GM23338 (cell line): ENCODE data around the gene VOPP1. TPM values are rescaled to one million over a fixed set of nuclear protein-coding genes. Genes with fewer than 3 reads are reported as not detected.
A peak's percentile ranks its signal among the peaks of the same experiment; 100 is the strongest.

Source experiments
- ATAC-seq: fragments of 200-7000 bp; cut with Tn5 transposase; 3 replicates; pipeline ENCODE4 v1.9.1; 2020
- DNase-seq: peaks from one replicate; pipeline ENCODE4 v3.0.0-alpha.2; 2015; ENCODE audit warnings: low spot score
- H2AFZ ChIP-seq: fragments of 200-600 bp; sonication (generic); 2 replicates; pipeline ENCODE4 v1.8.0; 2016; ENCODE audit warnings: antibody characterized with exemption, mild to moderate bottlenecking, moderate library complexity
- H3F3A ChIP-seq: fragments of 200-600 bp; sonication (generic); replicated peaks from 2 replicates; pipeline ENCODE4 v1.8.0; 2017; ENCODE audit warnings: antibody characterized with exemption, mixed run types, low read depth
- H3K27ac ChIP-seq: fragments of 200-600 bp; sonication (generic); 2 replicates; pipeline ENCODE4 v1.6.1; 2016; ENCODE audit warnings: low read depth
- H3K27me3 ChIP-seq: fragments of 200-600 bp; sonication (generic); 2 replicates; pipeline ENCODE4 v1.8.0; 2016; ENCODE audit warnings: mild to moderate bottlenecking, mixed run types, moderate library complexity; ENCODE audit not compliant: insufficient read depth
- H3K36me3 ChIP-seq: fragments of 200-600 bp; sonication (generic); 2 replicates; pipeline ENCODE4 v1.8.0; 2016; ENCODE audit warnings: mild to moderate bottlenecking; ENCODE audit not compliant: insufficient read depth
- H3K4me1 ChIP-seq: fragments of 200-600 bp; sonication (generic); 2 replicates; pipeline ENCODE4 v1.8.0; 2016; ENCODE audit warnings: mild to moderate bottlenecking, moderate library complexity; ENCODE audit not compliant: insufficient read depth
- H3K4me2 ChIP-seq: fragments of 200-600 bp; sonication (generic); 2 replicates; pipeline ENCODE4 v1.7.1; 2017; ENCODE audit warnings: mixed run types
- H3K4me3 ChIP-seq: fragments of 200-600 bp; sonication (generic); 2 replicates; pipeline ENCODE4 v1.6.1; 2016; ENCODE audit warnings: mixed run types
- H3K79me2 ChIP-seq: fragments of 200-600 bp; sonication (generic); replicated peaks from 2 replicates; pipeline ENCODE4 v1.8.0; 2017; ENCODE audit warnings: mild to moderate bottlenecking; ENCODE audit not compliant: insufficient read depth
- H3K9me2 ChIP-seq: fragments of 200-600 bp; sonication (generic); 2 replicates; pipeline ENCODE4 v1.8.0; 2017; ENCODE audit not compliant: insufficient read depth
- H4K20me1 ChIP-seq: fragments of 200-600 bp; sonication (generic); replicated peaks from 2 replicates; pipeline ENCODE4 v1.8.0; 2017; ENCODE audit warnings: mild to moderate bottlenecking; ENCODE audit not compliant: insufficient read depth
- H3K27ac Mint-ChIP-seq: 2 replicates; pipeline ENCODE4 v1.8.0; 2020; ENCODE audit warnings: inconsistent platforms, mild to moderate bottlenecking, moderate library complexity, mixed read lengths
- H3K27me3 Mint-ChIP-seq: 3 replicates; pipeline ENCODE4 v1.8.0; 2022; ENCODE audit warnings: low read depth, mild to moderate bottlenecking, moderate library complexity, mixed read lengths, inconsistent platforms; ENCODE audit not compliant: insufficient read depth, poor library complexity
- H3K36me3 Mint-ChIP-seq: 3 replicates; pipeline ENCODE4 v1.8.0; 2021; ENCODE audit warnings: low read depth, mild to moderate bottlenecking, inconsistent platforms, moderate library complexity, mixed read lengths
- H3K4me1 Mint-ChIP-seq: 3 replicates; pipeline ENCODE4 v1.8.0; 2020; ENCODE audit warnings: mild to moderate bottlenecking, inconsistent platforms, mixed read lengths
- H3K4me3 Mint-ChIP-seq: 3 replicates; pipeline ENCODE4 v1.8.0; 2021; ENCODE audit warnings: moderate library complexity, mild to moderate bottlenecking, inconsistent platforms, mixed read lengths
- H3K9me3 Mint-ChIP-seq: 3 replicates; pipeline ENCODE4 v1.8.0; 2020; ENCODE audit warnings: moderate library complexity, mild to moderate bottlenecking, inconsistent platforms, mixed read lengths
- CREB1 ChIP-seq: fragments of 250-450 bp; sonication (Bioruptor Pico); IDR thresholded peaks from 2 replicates; pipeline ENCODE4 v1.5.0; 2020; ENCODE audit warnings: low read depth, mild to moderate bottlenecking, moderate library complexity
- ETS1 ChIP-seq: IDR thresholded peaks from 2 replicates; pipeline ENCODE4 v1.6.1; 2016; ENCODE audit warnings: antibody characterized with exemption
- EZH2 ChIP-seq: fragments of 200-600 bp; sonication (generic); IDR thresholded peaks from one replicate; pipeline ENCODE4 v1.8.0; 2017; ENCODE audit warnings: antibody characterized with exemption, mild to moderate bottlenecking, low read depth; ENCODE audit not compliant: unreplicated experiment
- EZH2phosphoT487 ChIP-seq: fragments of 200-600 bp; sonication (generic); IDR thresholded peaks from one replicate; pipeline ENCODE4 v1.8.1; 2018; ENCODE audit warnings: antibody characterized with exemption; ENCODE audit not compliant: unreplicated experiment
- JUNB ChIP-seq: IDR thresholded peaks from one replicate; pipeline ENCODE4 v1.6.1; 2016; ENCODE audit warnings: antibody characterized with exemption; ENCODE audit not compliant: unreplicated experiment
- NANOG ChIP-seq: IDR thresholded peaks from 2 replicates; pipeline ENCODE4 v1.6.1; 2016; ENCODE audit warnings: antibody characterized with exemption, borderline replicate concordance
- POLR2AphosphoS5 ChIP-seq: IDR thresholded peaks from 2 replicates; pipeline ENCODE4 v1.6.1; 2016; ENCODE audit warnings: antibody characterized with exemption, low read depth
- REST ChIP-seq: IDR thresholded peaks from one replicate; pipeline ENCODE4 v1.6.1; 2018; ENCODE audit warnings: antibody characterized with exemption; ENCODE audit not compliant: unreplicated experiment
- STAT1 ChIP-seq: IDR thresholded peaks from one replicate; pipeline ENCODE4 v1.6.1; 2016; ENCODE audit warnings: antibody characterized with exemption; ENCODE audit not compliant: unreplicated experiment
- ZNF114 ChIP-seq: fragments of 250-450 bp; sonication (Bioruptor Pico); IDR thresholded peaks from 2 replicates; pipeline ENCODE4 v1.5.0; 2020; ENCODE audit warnings: mild to moderate bottlenecking, moderate library complexity
- ZNF331 ChIP-seq: fragments of 250-450 bp; sonication (Bioruptor Pico); IDR thresholded peaks from 2 replicates; pipeline ENCODE4 v1.5.0; 2020; ENCODE audit warnings: low read depth, mild to moderate bottlenecking, moderate library complexity
- ZNF462 ChIP-seq: fragments of 250-450 bp; sonication (Bioruptor Pico); IDR thresholded peaks from 2 replicates; pipeline ENCODE4 v1.5.0; 2020; ENCODE audit warnings: mild to moderate bottlenecking, moderate library complexity
- polyA plus RNA-seq: library from polyadenylated mRNA; unstranded; fragments of >200 nt; fragmentation: Nextera tagmentation; extraction: Ambion mirVana; gene quantifications from 2 replicates; pipeline ENCODE4 v1.2.1, GENCODE V29; 2016
- total RNA-seq: library from RNA; depleted of rRNA; stranded (reverse); fragments of >200 nt; shearing (Covaris generic); gene quantifications from 2 replicates; pipeline ENCODE4 v1.2.3, GENCODE V29; 2014
- TF ChIP-seq, protein P1 (sequence below), 2 experiments: fragments of 200-600 bp in 1 of 2; sonication (generic) in 1 of 2; conservative IDR thresholded peaks; 2 replicates each; pipeline versions ENCODE4 v1.5.1 to v1.6.1; 2016 to 2017; ENCODE audit warnings: antibody characterized with exemption in 2 of 2, low read depth in 2 of 2, mild to moderate bottlenecking in 2 of 2, moderate library complexity in 1 of 2

VOPP1 gene
- total and polyA plus RNA-seq, 2 experiments from 2014 or later = 28.2 to 73.7 TPM

DNA sequence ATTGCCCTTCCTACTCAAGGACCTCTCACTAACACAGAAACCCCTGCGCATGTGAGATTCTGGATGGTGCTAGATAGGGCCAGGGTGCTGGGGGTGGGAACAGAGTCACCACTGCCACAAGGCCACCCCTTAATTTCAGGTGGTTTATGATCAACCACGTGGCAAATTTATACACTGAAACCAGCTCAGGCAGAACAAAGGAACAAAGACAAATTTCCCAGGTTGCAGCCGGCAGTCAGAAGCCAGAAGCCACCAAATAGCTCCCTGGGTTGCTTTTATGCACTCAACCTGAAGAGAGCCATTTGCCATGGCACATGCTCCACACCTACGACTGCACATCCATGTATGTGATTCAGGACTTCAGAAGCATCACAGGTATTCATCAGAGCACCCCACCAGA, 2.5 kb downstream of the VOPP1 start:
- H3K27me3 ChIP-seq = peaks cover 21% of the 10 kb centered on the region
- no peak for TF ChIP-seq ETS1
- TF ChIP-seq CREB1 (CRISPR knock-in tag) = no peak
- no peak for TF ChIP-seq JUNB
- no peak for TF ChIP-seq REST
- TF ChIP-seq, protein P1, sequence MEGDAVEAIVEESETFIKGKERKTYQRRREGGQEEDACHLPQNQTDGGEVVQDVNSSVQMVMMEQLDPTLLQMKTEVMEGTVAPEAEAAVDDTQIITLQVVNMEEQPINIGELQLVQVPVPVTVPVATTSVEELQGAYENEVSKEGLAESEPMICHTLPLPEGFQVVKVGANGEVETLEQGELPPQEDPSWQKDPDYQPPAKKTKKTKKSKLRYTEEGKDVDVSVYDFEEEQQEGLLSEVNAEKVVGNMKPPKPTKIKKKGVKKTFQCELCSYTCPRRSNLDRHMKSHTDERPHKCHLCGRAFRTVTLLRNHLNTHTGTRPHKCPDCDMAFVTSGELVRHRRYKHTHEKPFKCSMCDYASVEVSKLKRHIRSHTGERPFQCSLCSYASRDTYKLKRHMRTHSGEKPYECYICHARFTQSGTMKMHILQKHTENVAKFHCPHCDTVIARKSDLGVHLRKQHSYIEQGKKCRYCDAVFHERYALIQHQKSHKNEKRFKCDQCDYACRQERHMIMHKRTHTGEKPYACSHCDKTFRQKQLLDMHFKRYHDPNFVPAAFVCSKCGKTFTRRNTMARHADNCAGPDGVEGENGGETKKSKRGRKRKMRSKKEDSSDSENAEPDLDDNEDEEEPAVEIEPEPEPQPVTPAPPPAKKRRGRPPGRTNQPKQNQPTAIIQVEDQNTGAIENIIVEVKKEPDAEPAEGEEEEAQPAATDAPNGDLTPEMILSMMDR (conservative IDR thresholded peaks at IDR 0.05; ENCODE audit: low read depth in 2 of 2) = no peak
- TF ChIP-seq POLR2AphosphoS5 = no peak
- TF ChIP-seq STAT1 = no peak
- no peak for TF ChIP-seq ZNF114
- TF ChIP-seq ZNF331 (CRISPR knock-in tag) = no peak
- TF ChIP-seq NANOG = no peak
- TF ChIP-seq EZH2 = no peak
- no peak for TF ChIP-seq EZH2phosphoT487
- TF ChIP-seq ZNF462 (CRISPR knock-in tag) = no peak
- ATAC-seq = no peak
- peaks cover 6% of the 10 kb centered on the region for H3K36me3 Mint-ChIP-seq
- no peak overlapping the region for H2AFZ ChIP-seq
- peak overlapping the region; percentile 51; the same call in 1 of the 2 replicates for H3K27ac Mint-ChIP-seq
- peak overlapping the region; percentile 76; the same call in 1 of the 2 replicates for H3K4me3 ChIP-seq
- H3K4me2 ChIP-seq = peak overlapping the region; percentile 89
- H3F3A ChIP-seq = peaks cover 4% of the 10 kb centered on the region
- no peaks in the 10 kb centered on the region for H3K36me3 ChIP-seq
- DNase-seq = no peak
- H3K79me2 ChIP-seq = peaks cover 72% of the 10 kb centered on the region
- peaks cover 80% of the 10 kb centered on the region for H3K4me1 ChIP-seq
- H3K4me3 Mint-ChIP-seq = peak overlapping the region; percentile 16; the same call in 1 of the 3 replicates
- H3K9me2 ChIP-seq = no peaks in the 10 kb centered on the region
- H3K9me3 Mint-ChIP-seq = no peaks in the 10 kb centered on the region
- H4K20me1 ChIP-seq = peaks cover 29% of the 10 kb centered on the region
- no peak overlapping the region for H3K27ac ChIP-seq
- H3K27me3 Mint-ChIP-seq = peaks cover 25% of the 10 kb centered on the region
- peaks cover 74% of the 10 kb centered on the region for H3K4me1 Mint-ChIP-seq
